Mesothelial cell of epicardium (in vitro differentiated cells): ENCODE results near the gene SH3RF3. TPM values are rescaled to one million over a fixed set of nuclear protein-coding genes. Genes with fewer than 3 reads are reported as not detected.
A peak's percentile ranks its signal among the peaks of the same experiment; 100 is the strongest.

ENCODE experiments used
- DNase-seq, 2 experiments: peaks; one replicate each; pipeline ENCODE4 v3.0.0; 2021; ENCODE audit warnings: low spot score in 2 of 2; ENCODE audit not compliant: unreplicated experiment in 2 of 2
- H3K27ac Mint-ChIP-seq: 2 replicates; pipeline ENCODE4 v1.8.0; 2021; ENCODE audit warnings: mixed read lengths
- H3K27me3 Mint-ChIP-seq: 2 replicates; pipeline ENCODE4 v1.8.0; 2021; ENCODE audit warnings: low read depth, mixed read lengths
- H3K36me3 Mint-ChIP-seq: 2 replicates; pipeline ENCODE4 v1.8.0; 2021; ENCODE audit warnings: mixed read lengths
- H3K4me1 Mint-ChIP-seq: 2 replicates; pipeline ENCODE4 v1.8.0; 2021; ENCODE audit warnings: mixed read lengths
- H3K4me3 Mint-ChIP-seq: 2 replicates; pipeline ENCODE4 v1.8.0; 2021; ENCODE audit warnings: mild to moderate bottlenecking, moderate library complexity, mixed read lengths
- H3K9me3 Mint-ChIP-seq: 2 replicates; pipeline ENCODE4 v1.8.0; 2021; ENCODE audit warnings: mixed read lengths
- CTCF ChIP-seq: fragments of 200-600 bp; sonication (generic); IDR thresholded peaks from one replicate; pipeline ENCODE4 v1.5.0; 2021; ENCODE audit warnings: antibody characterized with exemption; ENCODE audit not compliant: unreplicated experiment
- total RNA-seq: library from RNA; stranded (reverse); gene quantifications from 3 replicates; pipeline ENCODE4 v1.2.1, GENCODE V29; 2021

Gene SH3RF3
- total RNA-seq, 1 donor from 2014 or later, result 2.7 TPM

- peaks cover 21% of the 10 kb centered on the region for H3K27me3 Mint-ChIP-seq
- no peaks in the 10 kb centered on the region for H3K36me3 Mint-ChIP-seq
- peaks cover 24% of the 10 kb centered on the region for H3K4me1 Mint-ChIP-seq
- TF ChIP-seq CTCF, result no peak
- peak overlapping the region; percentile 91 for H3K27ac Mint-ChIP-seq
- DNase-seq, result no peak
- H3K9me3 Mint-ChIP-seq, result peaks cover 10% of the 10 kb centered on the region
- H3K4me3 Mint-ChIP-seq, result no peak overlapping the region
These were observed 43.6 kb downstream of the SH3RF3 start for GRCh38 chr2:109172556-109173105.

DNA sequence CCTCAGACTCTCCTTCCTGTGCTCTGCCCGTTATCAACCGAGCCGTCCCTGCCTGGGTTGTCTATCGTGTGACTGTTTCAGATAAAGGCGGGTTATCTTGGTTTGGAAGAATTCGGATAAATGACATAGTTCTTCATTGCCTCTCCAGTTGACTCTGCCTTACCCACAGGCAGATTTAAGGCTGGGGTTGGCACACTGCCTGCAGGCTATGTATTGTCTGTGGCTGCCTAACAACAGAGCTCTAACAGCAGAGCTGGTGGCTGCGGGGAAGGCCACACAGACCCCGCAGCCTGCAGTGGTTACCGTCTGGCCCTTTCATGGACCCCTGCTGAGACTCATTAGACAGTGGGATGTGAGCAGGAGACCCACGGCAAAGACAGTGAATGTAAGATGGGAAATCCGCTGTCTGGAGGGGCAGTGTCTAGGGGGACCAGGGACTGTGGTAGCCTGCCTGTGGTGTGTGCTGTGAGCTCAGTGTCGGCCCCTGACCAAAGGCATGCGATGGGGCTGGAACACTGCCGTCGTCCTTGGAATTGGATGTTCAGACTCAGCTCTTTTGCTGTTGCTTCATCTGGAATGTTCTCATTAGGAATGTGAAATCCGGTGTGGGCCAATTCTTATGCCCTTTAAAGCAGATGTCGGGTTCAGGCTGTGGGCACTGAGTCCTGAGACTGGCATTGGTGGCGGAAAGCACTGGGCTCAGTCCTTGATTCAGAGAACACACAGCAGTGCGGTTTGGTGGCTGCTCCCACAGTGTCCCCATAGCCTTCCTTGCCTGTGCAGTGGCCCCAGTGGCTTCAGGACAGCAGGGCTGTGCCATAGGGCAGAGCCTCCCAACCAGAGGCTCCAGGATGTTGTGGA, 44.5 kb downstream of the SH3RF3 start:
- no peak overlapping the region for H3K4me3 Mint-ChIP-seq
- H3K4me1 Mint-ChIP-seq, result peaks cover 31% of the 10 kb centered on the region
- DNase-seq, result no peak
- H3K9me3 Mint-ChIP-seq, result peaks cover 3% of the 10 kb centered on the region
- H3K27ac Mint-ChIP-seq, result peak overlapping the region; percentile 91
- H3K36me3 Mint-ChIP-seq, result no peaks in the 10 kb centered on the region
- H3K27me3 Mint-ChIP-seq, result peaks cover 14% of the 10 kb centered on the region
- no peak for TF ChIP-seq CTCF

GRCh38 chr2:109174214-109174613, 45.2 kb downstream of the SH3RF3 start:
- Mint-ChIP-seq H3K9me3 (peaks cover 2% of the 10 kb centered on the region), H3K4me1 (peaks cover 31% of the 10 kb centered on the region), H3K36me3 (no peaks in the 10 kb centered on the region), H3K27me3 (peaks cover 9% of the 10 kb centered on the region), H3K27ac (peak overlapping the region; percentile 91), H3K4me3 (no peak overlapping the region)
- DNase-seq, result no peak
- TF ChIP-seq CTCF, result no peak

GRCh38 chr2:109174626-109175349, 45.8 kb downstream of the SH3RF3 start:
- H3K4me3 Mint-ChIP-seq, result no peak overlapping the region

GRCh38 chr2:109175350-109175678, 46.3 kb downstream of the SH3RF3 start:
- Mint-ChIP-seq H3K9me3 (peaks cover 11% of the 10 kb centered on the region), H3K4me1 (peaks cover 31% of the 10 kb centered on the region), H3K27me3 (no peaks in the 10 kb centered on the region), H3K4me3 (no peak overlapping the region), H3K36me3 (peaks cover 2% of the 10 kb centered on the region), H3K27ac (no peak overlapping the region)
- no peak for DNase-seq
- TF ChIP-seq CTCF, result no peak

More at GRCh38 chr2:109174626-109175349, 45.8 kb downstream of the SH3RF3 start:
- Mint-ChIP-seq H3K4me1 (peaks cover 31% of the 10 kb centered on the region), H3K27me3 (peaks cover 5% of the 10 kb centered on the region), H3K36me3 (no peaks in the 10 kb centered on the region), H3K9me3 (peaks cover 7% of the 10 kb centered on the region), H3K27ac (no peak overlapping the region)
- no peak for TF ChIP-seq CTCF
- no peak for DNase-seq
